ENCODE measurements around the gene ALK. TPM values are rescaled to one million over a fixed set of nuclear protein-coding genes. Genes with fewer than 3 reads are reported as not detected.

The ALK gene
- total RNA-seq, 2 donors from 2014 or later: 0.05 TPM; not detected in 1

Other genes starting within 250 kb of the ALK start
- gene YPEL5, start 225.4 kb upstream of the ALK start, total RNA-seq: 10 to 100 TPM; 26.0 to 73.7 TPM